ENCODE data around the gene BLACAT1. TPM values are rescaled to one million over a fixed set of nuclear protein-coding genes. Genes with fewer than 3 reads are reported as not detected.
"Not testable (repeated sequence)": the region's sequence is repeated elsewhere in the genome, so short reads cannot be mapped to it uniquely, and the experiment has no call there.

Gene BLACAT1
- total RNA-seq, 2 donors from 2014 or later = 0.24 to 0.26 TPM

DNA sequence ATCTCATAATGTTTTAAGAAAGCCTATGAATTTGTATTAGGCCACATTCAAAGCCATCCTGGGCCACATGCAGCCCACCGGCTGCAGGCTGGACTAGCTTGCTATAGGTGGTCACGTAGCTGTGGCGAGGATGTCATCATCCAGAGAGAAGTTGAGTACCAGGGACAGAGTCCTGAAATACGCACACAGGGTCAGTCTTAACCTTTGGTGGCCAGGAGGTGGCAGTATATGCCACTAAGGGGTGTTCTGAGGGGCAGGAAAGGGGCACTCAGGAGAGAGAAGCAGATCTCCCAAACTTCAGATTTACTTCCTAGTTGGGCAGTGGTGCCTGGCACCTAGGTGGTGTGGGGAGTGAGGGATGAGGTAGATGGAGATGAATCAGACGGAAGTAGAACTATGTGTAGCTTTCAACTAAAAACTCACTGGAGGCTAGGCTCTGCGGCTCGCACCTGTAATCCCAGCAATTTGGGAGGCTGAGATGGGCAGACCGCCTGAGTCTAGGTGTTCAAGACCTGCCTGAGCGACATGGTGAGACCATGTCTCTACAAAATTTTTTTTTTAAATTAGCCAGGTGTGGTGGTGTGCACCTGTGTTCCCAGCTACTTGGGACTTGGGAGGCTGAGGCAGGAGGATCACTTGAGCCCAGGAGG lies 32.4 kb upstream of the BLACAT1 start:
- TF ChIP-seq, protein P1, sequence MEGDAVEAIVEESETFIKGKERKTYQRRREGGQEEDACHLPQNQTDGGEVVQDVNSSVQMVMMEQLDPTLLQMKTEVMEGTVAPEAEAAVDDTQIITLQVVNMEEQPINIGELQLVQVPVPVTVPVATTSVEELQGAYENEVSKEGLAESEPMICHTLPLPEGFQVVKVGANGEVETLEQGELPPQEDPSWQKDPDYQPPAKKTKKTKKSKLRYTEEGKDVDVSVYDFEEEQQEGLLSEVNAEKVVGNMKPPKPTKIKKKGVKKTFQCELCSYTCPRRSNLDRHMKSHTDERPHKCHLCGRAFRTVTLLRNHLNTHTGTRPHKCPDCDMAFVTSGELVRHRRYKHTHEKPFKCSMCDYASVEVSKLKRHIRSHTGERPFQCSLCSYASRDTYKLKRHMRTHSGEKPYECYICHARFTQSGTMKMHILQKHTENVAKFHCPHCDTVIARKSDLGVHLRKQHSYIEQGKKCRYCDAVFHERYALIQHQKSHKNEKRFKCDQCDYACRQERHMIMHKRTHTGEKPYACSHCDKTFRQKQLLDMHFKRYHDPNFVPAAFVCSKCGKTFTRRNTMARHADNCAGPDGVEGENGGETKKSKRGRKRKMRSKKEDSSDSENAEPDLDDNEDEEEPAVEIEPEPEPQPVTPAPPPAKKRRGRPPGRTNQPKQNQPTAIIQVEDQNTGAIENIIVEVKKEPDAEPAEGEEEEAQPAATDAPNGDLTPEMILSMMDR (IDR thresholded peaks at IDR 0.05) = peak; percentile 69 to 93
- Histone ChIP-seq H3K4me1 (peaks cover 0 to 23% of the 10 kb centered on the region in 2 donors), H3K27me3 (no peaks in the 10 kb centered on the region), H3K27ac (no peak overlapping the region), H3K9me3 (no peaks in the 10 kb centered on the region), H3K36me3 (no peaks in the 10 kb centered on the region), H3K4me3 (no peak overlapping the region)
- no peak for DNase-seq (ENCODE audit: low spot score)

GRCh38 chr1:205486258-205486657 lies 30.4 kb upstream of the BLACAT1 start:
- no peaks in the 10 kb centered on the region for H3K27me3 ChIP-seq
- H3K27ac ChIP-seq = no peak overlapping the region
- TF ChIP-seq, protein P1 (IDR thresholded peaks at IDR 0.05) = no peak
- no peak for DNase-seq (ENCODE audit: low spot score)
- H3K4me3 ChIP-seq = no peak overlapping the region
- no peaks in the 10 kb centered on the region for H3K36me3 ChIP-seq
- peaks cover 0 to 4% of the 10 kb centered on the region in 2 donors for H3K4me1 ChIP-seq
- H3K9me3 ChIP-seq = no peaks in the 10 kb centered on the region

- no peak for DNase-seq (ENCODE audit: low spot score)
Observed at GRCh38 chr1:205484985-205485967, 29.4 kb upstream of the BLACAT1 start.

GRCh38 chr1:205483372-205483771 lies 27.5 kb upstream of the BLACAT1 start:
- Histone ChIP-seq H3K36me3 (no peaks in the 10 kb centered on the region), H3K27ac (no peak overlapping the region), H3K27me3 (no peaks in the 10 kb centered on the region), H3K4me1 (peaks cover 0 to 3% of the 10 kb centered on the region in 2 donors), H3K4me3 (no peak overlapping the region), H3K9me3 (no peaks in the 10 kb centered on the region)
- TF ChIP-seq, protein P1 (IDR thresholded peaks at IDR 0.05) = no peak
- DNase-seq (ENCODE audit: low spot score) = no peak

More at GRCh38 chr1:205484985-205485967, 29.4 kb upstream of the BLACAT1 start:
- TF ChIP-seq, protein P1 (IDR thresholded peaks at IDR 0.05) = peak; percentile 95 to 98
- Histone ChIP-seq H3K27me3 (no peaks in the 10 kb centered on the region), H3K9me3 (no peaks in the 10 kb centered on the region), H3K27ac (no peak overlapping the region), H3K4me1 (peaks cover 0 to 3% of the 10 kb centered on the region in 2 donors), H3K4me3 (no peak overlapping the region), H3K36me3 (no peaks in the 10 kb centered on the region)

DNA sequence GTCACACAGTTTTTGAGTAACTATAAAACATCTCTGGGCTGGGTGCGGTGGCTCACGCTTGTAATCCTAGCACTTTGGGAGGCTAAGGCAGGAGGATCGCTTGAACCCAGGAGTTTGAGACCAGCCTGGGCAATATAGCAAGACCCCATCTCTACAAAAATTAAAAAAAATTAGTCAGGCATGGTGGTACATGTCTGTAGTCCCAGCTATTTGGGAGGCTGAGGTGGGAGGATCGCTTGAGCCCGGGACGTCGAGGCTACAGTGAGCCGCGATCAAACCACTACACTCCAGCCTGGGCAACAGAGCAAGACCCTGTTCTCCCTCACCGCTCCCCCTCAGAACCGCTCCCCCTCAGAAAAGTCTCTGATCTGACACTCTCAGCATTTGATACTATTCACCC lies 26.7 kb upstream of the BLACAT1 start:
- H3K27ac ChIP-seq; H3K36me3 ChIP-seq; H3K4me3 ChIP-seq; DNase-seq (ENCODE audit: low spot score); H3K4me1 ChIP-seq; H3K9me3 ChIP-seq; H3K27me3 ChIP-seq: not testable (repeated sequence)

- Histone ChIP-seq H3K4me3 (no peak overlapping the region), H3K4me1 (peaks cover 0 to 11% of the 10 kb centered on the region in 2 donors), H3K9me3 (no peaks in the 10 kb centered on the region), H3K27ac (no peak overlapping the region), H3K27me3 (peaks cover 0 to 1% of the 10 kb centered on the region in 2 donors), H3K36me3 (no peaks in the 10 kb centered on the region)
- TF ChIP-seq, protein P1 (IDR thresholded peaks at IDR 0.05) = no peak
- no peak for DNase-seq (ENCODE audit: low spot score)
Observed at GRCh38 chr1:205481629-205482151, 25.8 kb upstream of the BLACAT1 start.
